Esophagus squamous epithelium (tissue), 5 donors: ENCODE data around the gene CD200. TPM values are rescaled to one million over a fixed set of nuclear protein-coding genes. Genes with fewer than 3 reads are reported as not detected.

Experiments
- DNase-seq: peaks from one replicate; lab custom pipeline; 2025; lab: John Stamatoyannopoulos, UW
- H3K27ac ChIP-seq, 4 donors: fragments of 200-600 bp; sonication (generic); one replicate each; pipeline ENCODE4 v1.5.1; 2016 to 2019; ENCODE audit warnings: mild to moderate bottlenecking in 1 of 4
- H3K27me3 ChIP-seq, 4 donors: fragments of 200-600 bp; sonication (generic); 1 replicate in 3 of 4; 2 replicates in 1 of 4; pipeline versions ENCODE4 v1.5.1 to v1.6.0; 2017 to 2021; ENCODE audit warnings: antibody characterized with exemption in 1 of 4
- H3K36me3 ChIP-seq, 3 donors: fragments of 200-600 bp; sonication (generic); one replicate each; pipeline ENCODE4 v1.5.1; 2016 to 2019
- H3K4me1 ChIP-seq, 3 donors: fragments of 200-600 bp; sonication (generic); one replicate each; pipeline ENCODE4 v1.5.1; 2017 to 2019
- H3K4me3 ChIP-seq, 4 donors: fragments of 200-600 bp; sonication (generic); 1 replicate in 3 of 4; 2 replicates in 1 of 4; pipeline ENCODE4 v1.5.1; 2016 to 2019; ENCODE audit warnings: mild to moderate bottlenecking in 2 of 4, moderate library complexity in 1 of 4
- H3K9me3 ChIP-seq, 3 donors: fragments of 200-600 bp; sonication (generic); one replicate each; pipeline ENCODE4 v1.5.1; 2016 to 2019
- CTCF ChIP-seq, 6 experiments: fragments of 450-650 bp in 4 of 6; fragments of 200-600 bp in 2 of 6; sonication (generic) in 2 of 6; IDR thresholded peaks; one replicate each; pipeline ENCODE4 v1.5.1; 2016 to 2019; ENCODE audit warnings: antibody characterized with exemption in 6 of 6, mild to moderate bottlenecking in 4 of 6, moderate library complexity in 4 of 6
- POLR2A ChIP-seq, 4 donors: fragments of 450-650 bp; IDR thresholded peaks; one replicate each; pipeline ENCODE4 v1.6.1; 2017; ENCODE audit warnings: antibody characterized with exemption in 4 of 4, mild to moderate bottlenecking in 4 of 4, moderate library complexity in 3 of 4
- WGBS, 2 donors: methylation state at CpG; one replicate each; pipeline ENCODE4 v1.1.5; 2018; 5-methylcytosine and 5-hydroxymethylcytosine counted together
- intact Hi-C: fragments of 100-400 bp; cut with DNase I; formaldehyde crosslinking; loops from one replicate; pipeline ENCODE4 v1.15.0; 2022
- total RNA-seq, 4 donors: library from RNA; depleted of rRNA; stranded (reverse); fragments of >200 nt; gene quantifications; one replicate each; pipeline ENCODE4 v1.1.0, GENCODE V29; 2016
- donor health status: DM: yes; HTN: yes; CAD: no.

The CD200 gene
- total RNA-seq, 4 donors from 2014 or later: 0.27 to 8.4 (median 1.4) TPM

- intact Hi-C loops: no loop called here
- WGBS, 2 donors: 52 to 69% methylated on average over 2 of the region's 2 CpGs
- no peak for DNase-seq
- Histone ChIP-seq H3K36me3 (no peaks in the 10 kb centered on the region), H3K4me3 (no peak overlapping the region), H3K27me3 (no peaks in the 10 kb centered on the region), H3K27ac (peak overlapping the region in 1 of 4 donors; percentile 5), H3K9me3 (no peaks in the 10 kb centered on the region), H3K4me1 (peaks cover 0 to 8% (median 0%) of the 10 kb centered on the region in 3 donors)
- no peak for TF ChIP-seq CTCF (IDR thresholded peaks at IDR 0.05)
- TF ChIP-seq POLR2A (IDR thresholded peaks at IDR 0.05): no peak
Measured at GRCh38 chr3:112350018-112350810, 17.3 kb downstream of the CD200 start.

DNA sequence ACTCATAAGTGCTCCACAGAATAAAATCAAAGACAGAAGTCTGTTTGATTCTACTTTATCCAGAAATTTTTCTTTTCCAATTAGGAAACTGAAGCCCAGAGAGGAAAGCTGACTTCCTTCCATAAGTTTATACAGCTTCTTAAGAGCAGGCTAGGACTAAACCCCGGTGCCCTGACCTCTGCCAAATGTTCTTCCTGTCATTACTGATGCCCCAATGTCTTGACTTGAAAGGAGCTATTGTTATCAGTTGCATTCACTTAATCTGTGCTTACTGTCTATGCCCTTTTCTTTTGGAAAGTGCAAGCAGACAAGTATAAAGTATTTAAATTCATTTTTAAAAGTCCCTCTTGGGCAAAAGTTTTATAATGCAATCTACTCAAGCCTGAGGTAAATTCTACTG is 18.1 kb downstream of the CD200 start:
- no peaks in the 10 kb centered on the region for H3K36me3 ChIP-seq
- no peaks in the 10 kb centered on the region for H3K27me3 ChIP-seq
- no peak for DNase-seq
- no peak for TF ChIP-seq POLR2A (IDR thresholded peaks at IDR 0.05)
- no peak for TF ChIP-seq CTCF (IDR thresholded peaks at IDR 0.05)
- H3K4me3 ChIP-seq: no peak overlapping the region
- H3K27ac ChIP-seq: peak overlapping the region in 1 of 4 donors; percentile 5
- WGBS, 2 donors: 0 to 6% methylated on average over 1 of the region's 1 CpG
- peaks cover 0 to 8% (median 0%) of the 10 kb centered on the region in 3 donors for H3K4me1 ChIP-seq
- intact Hi-C loops: no loop called here
- H3K9me3 ChIP-seq: no peaks in the 10 kb centered on the region

GRCh38 chr3:112351823-112352222 is 18.9 kb downstream of the CD200 start:
- Histone ChIP-seq H3K27ac (peak overlapping the region in 1 of 4 donors; percentile 5), H3K4me1 (peaks cover 0 to 8% (median 0%) of the 10 kb centered on the region in 3 donors), H3K27me3 (no peaks in the 10 kb centered on the region), H3K36me3 (no peaks in the 10 kb centered on the region), H3K4me3 (no peak overlapping the region), H3K9me3 (no peaks in the 10 kb centered on the region)
- intact Hi-C loops: no loop called here
- TF ChIP-seq CTCF (IDR thresholded peaks at IDR 0.05): no peak
- no peak for TF ChIP-seq POLR2A (IDR thresholded peaks at IDR 0.05)
- 39 to 52% methylated on average over 2 of the region's 2 CpGs for WGBS, 2 donors
- DNase-seq: no peak

DNA sequence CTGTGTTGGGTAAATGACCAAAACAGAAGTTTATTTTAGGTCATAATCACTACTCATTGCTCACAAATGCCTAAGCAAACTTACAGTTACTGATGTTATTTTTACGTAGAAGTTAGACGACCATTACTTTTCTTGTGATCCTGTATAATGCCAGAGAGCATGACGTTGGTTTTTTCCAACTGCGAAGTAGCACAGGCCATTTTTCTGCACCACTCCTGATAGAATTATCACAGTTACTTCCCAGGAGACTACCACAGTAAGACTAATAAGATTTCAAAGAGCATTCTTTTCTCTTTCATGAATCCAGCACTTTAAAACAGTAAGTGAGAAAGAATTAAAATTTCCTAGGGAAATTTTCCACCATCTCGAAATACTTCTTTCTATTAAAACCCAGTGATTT is 19.8 kb downstream of the CD200 start:
- no peak for DNase-seq
- no peak for TF ChIP-seq CTCF (IDR thresholded peaks at IDR 0.05)
- TF ChIP-seq POLR2A (IDR thresholded peaks at IDR 0.05): no peak
- no peaks in the 10 kb centered on the region for H3K9me3 ChIP-seq
- no peak overlapping the region for H3K4me3 ChIP-seq
- H3K36me3 ChIP-seq: no peaks in the 10 kb centered on the region
- H3K27ac ChIP-seq: no peak overlapping the region
- H3K27me3 ChIP-seq: no peaks in the 10 kb centered on the region
- WGBS, 2 donors: 80 to 83% methylated on average over 5 of the region's 5 CpGs
- intact Hi-C loops: no loop called here
- H3K4me1 ChIP-seq: peaks cover 0 to 8% (median 0%) of the 10 kb centered on the region in 3 donors

- Histone ChIP-seq H3K27me3 (no peaks in the 10 kb centered on the region), H3K4me3 (no peak overlapping the region), H3K36me3 (no peaks in the 10 kb centered on the region), H3K27ac (no peak overlapping the region), H3K4me1 (peaks cover 0 to 13% (median 0%) of the 10 kb centered on the region in 3 donors), H3K9me3 (no peaks in the 10 kb centered on the region)
- DNase-seq: no peak
- WGBS, 2 donors: 67 to 68% methylated on average over 3 of the region's 3 CpGs
- no peak for TF ChIP-seq POLR2A (IDR thresholded peaks at IDR 0.05)
- no peak for TF ChIP-seq CTCF (IDR thresholded peaks at IDR 0.05)
- intact Hi-C loops: no loop called here
Measured at GRCh38 chr3:112353365-112353764, 20.4 kb downstream of the CD200 start.
